Measurements from ENCODE around the gene C1QL2.

The C1QL2 gene

DNA sequence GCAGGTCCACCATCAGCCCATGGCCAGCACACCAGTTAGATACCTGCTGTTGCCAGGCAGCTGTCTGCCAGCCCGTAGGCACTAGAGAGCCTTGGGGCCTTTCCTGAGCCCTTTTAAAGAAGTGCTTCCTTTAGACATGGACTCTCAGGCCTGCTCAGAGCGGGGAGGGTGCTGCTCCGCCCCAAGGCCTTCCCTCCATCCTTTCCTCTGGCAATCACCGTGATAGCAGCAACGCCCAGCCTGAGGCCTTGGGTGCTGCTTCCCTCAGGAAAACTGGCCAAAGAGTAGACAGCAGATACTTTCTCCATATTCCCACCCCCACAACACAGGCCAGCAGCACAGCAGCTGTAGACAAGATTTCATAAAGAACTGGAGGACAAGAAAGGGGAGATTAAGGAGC lies 22.3 kb upstream of the C1QL2 start:
- TF ChIP-seq, protein P1, sequence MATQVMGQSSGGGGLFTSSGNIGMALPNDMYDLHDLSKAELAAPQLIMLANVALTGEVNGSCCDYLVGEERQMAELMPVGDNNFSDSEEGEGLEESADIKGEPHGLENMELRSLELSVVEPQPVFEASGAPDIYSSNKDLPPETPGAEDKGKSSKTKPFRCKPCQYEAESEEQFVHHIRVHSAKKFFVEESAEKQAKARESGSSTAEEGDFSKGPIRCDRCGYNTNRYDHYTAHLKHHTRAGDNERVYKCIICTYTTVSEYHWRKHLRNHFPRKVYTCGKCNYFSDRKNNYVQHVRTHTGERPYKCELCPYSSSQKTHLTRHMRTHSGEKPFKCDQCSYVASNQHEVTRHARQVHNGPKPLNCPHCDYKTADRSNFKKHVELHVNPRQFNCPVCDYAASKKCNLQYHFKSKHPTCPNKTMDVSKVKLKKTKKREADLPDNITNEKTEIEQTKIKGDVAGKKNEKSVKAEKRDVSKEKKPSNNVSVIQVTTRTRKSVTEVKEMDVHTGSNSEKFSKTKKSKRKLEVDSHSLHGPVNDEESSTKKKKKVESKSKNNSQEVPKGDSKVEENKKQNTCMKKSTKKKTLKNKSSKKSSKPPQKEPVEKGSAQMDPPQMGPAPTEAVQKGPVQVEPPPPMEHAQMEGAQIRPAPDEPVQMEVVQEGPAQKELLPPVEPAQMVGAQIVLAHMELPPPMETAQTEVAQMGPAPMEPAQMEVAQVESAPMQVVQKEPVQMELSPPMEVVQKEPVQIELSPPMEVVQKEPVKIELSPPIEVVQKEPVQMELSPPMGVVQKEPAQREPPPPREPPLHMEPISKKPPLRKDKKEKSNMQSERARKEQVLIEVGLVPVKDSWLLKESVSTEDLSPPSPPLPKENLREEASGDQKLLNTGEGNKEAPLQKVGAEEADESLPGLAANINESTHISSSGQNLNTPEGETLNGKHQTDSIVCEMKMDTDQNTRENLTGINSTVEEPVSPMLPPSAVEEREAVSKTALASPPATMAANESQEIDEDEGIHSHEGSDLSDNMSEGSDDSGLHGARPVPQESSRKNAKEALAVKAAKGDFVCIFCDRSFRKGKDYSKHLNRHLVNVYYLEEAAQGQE (IDR thresholded peaks at IDR 0.05; ENCODE audit: insufficient replicate concordance, low read depth): no peak
- TF ChIP-seq SPI1 (IDR thresholded peaks at IDR 0.05; ENCODE audit: borderline replicate concordance, low read depth): no peak
- no peak for TF ChIP-seq POLR2AphosphoS5 (IDR thresholded peaks at IDR 0.05; ENCODE audit: low read depth)
- no peak for TF ChIP-seq GABPA (IDR thresholded peaks at IDR 0.05; ENCODE audit: low read depth)
- TF ChIP-seq, protein P2, sequence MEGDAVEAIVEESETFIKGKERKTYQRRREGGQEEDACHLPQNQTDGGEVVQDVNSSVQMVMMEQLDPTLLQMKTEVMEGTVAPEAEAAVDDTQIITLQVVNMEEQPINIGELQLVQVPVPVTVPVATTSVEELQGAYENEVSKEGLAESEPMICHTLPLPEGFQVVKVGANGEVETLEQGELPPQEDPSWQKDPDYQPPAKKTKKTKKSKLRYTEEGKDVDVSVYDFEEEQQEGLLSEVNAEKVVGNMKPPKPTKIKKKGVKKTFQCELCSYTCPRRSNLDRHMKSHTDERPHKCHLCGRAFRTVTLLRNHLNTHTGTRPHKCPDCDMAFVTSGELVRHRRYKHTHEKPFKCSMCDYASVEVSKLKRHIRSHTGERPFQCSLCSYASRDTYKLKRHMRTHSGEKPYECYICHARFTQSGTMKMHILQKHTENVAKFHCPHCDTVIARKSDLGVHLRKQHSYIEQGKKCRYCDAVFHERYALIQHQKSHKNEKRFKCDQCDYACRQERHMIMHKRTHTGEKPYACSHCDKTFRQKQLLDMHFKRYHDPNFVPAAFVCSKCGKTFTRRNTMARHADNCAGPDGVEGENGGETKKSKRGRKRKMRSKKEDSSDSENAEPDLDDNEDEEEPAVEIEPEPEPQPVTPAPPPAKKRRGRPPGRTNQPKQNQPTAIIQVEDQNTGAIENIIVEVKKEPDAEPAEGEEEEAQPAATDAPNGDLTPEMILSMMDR (IDR thresholded peaks at IDR 0.05; ENCODE audit: insufficient read depth, low read length): no peak
- no peak for DNase-seq (ENCODE audit: low read depth in 1 of 2, low spot score in 1 of 2)
- Histone ChIP-seq H3K27me3 (ENCODE audit: insufficient read depth, poor library complexity, severe bottlenecking) (no peaks in the 10 kb centered on the region), H3K4me3 (replicated peaks; ENCODE audit: insufficient read depth, low read length) (no peak overlapping the region), H3K27ac (replicated peaks) (no peak overlapping the region)

DNA sequence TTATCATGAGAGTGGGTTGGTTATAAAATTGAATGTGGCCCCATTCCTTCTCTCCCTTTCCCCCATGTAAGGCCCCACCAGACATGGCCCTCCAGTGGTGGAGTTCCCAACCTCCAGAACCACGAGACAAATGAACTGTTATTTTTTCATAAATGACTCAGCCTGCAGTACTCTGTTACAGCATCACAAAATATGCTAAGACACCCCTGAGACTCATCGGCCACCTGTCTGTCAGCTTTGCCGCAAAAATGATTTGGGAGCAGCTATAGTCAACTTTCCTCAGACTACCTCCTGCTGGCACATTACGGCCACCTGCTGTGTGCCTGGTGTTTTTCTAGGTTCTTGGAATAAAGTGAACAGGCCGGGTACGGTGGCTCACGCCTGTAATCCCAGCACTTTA lies 21.4 kb upstream of the C1QL2 start:
- DNase-seq (ENCODE audit: low read depth in 1 of 2, low spot score in 1 of 2): no peak
- no peak for TF ChIP-seq POLR2AphosphoS5 (IDR thresholded peaks at IDR 0.05; ENCODE audit: low read depth)
- no peak for TF ChIP-seq SPI1 (IDR thresholded peaks at IDR 0.05; ENCODE audit: borderline replicate concordance, low read depth)
- TF ChIP-seq, protein P2 (IDR thresholded peaks at IDR 0.05; ENCODE audit: insufficient read depth, low read length): no peak
- TF ChIP-seq, protein P1 (IDR thresholded peaks at IDR 0.05; ENCODE audit: insufficient replicate concordance, low read depth): no peak
- TF ChIP-seq GABPA (IDR thresholded peaks at IDR 0.05; ENCODE audit: low read depth): no peak

DNA sequence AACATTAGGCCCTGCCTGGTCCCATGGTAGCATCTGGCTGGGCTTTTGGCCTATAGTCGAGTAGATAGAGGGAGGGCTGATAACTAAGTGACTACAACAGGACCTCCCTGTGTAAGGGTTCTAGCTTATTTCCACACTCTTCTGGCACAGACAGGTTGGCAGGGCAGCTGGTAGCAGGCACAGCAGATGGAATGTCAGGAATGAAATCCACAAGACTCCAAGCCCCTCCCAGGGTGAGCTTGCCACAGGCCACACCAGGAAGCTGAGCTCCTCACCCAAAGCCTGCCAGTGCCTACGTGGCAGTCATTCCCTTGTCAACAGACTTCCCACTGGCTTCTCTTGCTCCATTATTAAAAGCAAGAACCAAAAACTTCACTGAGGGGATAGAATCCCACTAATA lies 20.7 kb upstream of the C1QL2 start:
- Histone ChIP-seq H3K4me3 (replicated peaks; ENCODE audit: insufficient read depth, low read length) (no peak overlapping the region), H3K27ac (replicated peaks) (no peak overlapping the region), H3K27me3 (ENCODE audit: insufficient read depth, poor library complexity, severe bottlenecking) (no peaks in the 10 kb centered on the region)
- DNase-seq (ENCODE audit: low read depth in 1 of 2, low spot score in 1 of 2): no peak
- TF ChIP-seq POLR2AphosphoS5 (IDR thresholded peaks at IDR 0.05; ENCODE audit: low read depth) (no peak), GABPA (IDR thresholded peaks at IDR 0.05; ENCODE audit: low read depth) (no peak), SPI1 (IDR thresholded peaks at IDR 0.05; ENCODE audit: borderline replicate concordance, low read depth) (no peak)
- TF ChIP-seq, protein P1 (IDR thresholded peaks at IDR 0.05; ENCODE audit: insufficient replicate concordance, low read depth): no peak
- TF ChIP-seq, protein P2 (IDR thresholded peaks at IDR 0.05; ENCODE audit: insufficient read depth, low read length): no peak

More for the DNA sequence above, 21.4 kb upstream of the C1QL2 start:
- no peak overlapping the region for H3K27ac ChIP-seq (replicated peaks)
- no peaks in the 10 kb centered on the region for H3K27me3 ChIP-seq (ENCODE audit: insufficient read depth, poor library complexity, severe bottlenecking)
- H3K4me3 ChIP-seq (replicated peaks; ENCODE audit: insufficient read depth, low read length): no peak overlapping the region

Data from HL-60 (cell line).